Heart left ventricle (tissue), 16 donors: ENCODE measurements around the gene KRTAP3-3. TPM values are rescaled to one million over a fixed set of nuclear protein-coding genes. Genes with fewer than 3 reads are reported as not detected.

ENCODE experiments used
- ATAC-seq, 4 donors: fragments of 200-7000 bp; cut with Tn5 transposase; one replicate each; pipeline ENCODE4 v1.9.1; 2020 to 2022; ENCODE audit warnings: moderate library complexity in 4 of 4, mild to moderate bottlenecking in 3 of 4, moderate number of reproducible peaks in 1 of 4
- DNase-seq, 5 donors: peaks; one replicate each; pipeline ENCODE4 v3.0.0-alpha.2; 2020
- H3K27ac ChIP-seq, 12 donors: fragments of 200-600 bp; sonication (generic) in 4 of 12; one replicate each; pipeline versions ENCODE4 v1.5.0 to v1.8.0; 2016 to 2022; ENCODE audit warnings: mild to moderate bottlenecking in 2 of 12
- H3K27me3 ChIP-seq, 9 donors: fragments of 200-600 bp; sonication (generic) in 2 of 9; one replicate each; pipeline versions ENCODE4 v1.5.1 to v1.8.0; 2016 to 2022; ENCODE audit warnings: mild to moderate bottlenecking in 3 of 9
- H3K36me3 ChIP-seq, 9 donors: fragments of 200-600 bp; sonication (generic) in 2 of 9; one replicate each; pipeline versions ENCODE4 v1.5.0 to v1.8.0; 2018 to 2022; ENCODE audit warnings: mild to moderate bottlenecking in 2 of 9
- H3K4me1 ChIP-seq, 12 donors: fragments of 200-600 bp; sonication (generic) in 4 of 12; one replicate each; pipeline versions ENCODE4 v1.5.0 to v1.8.0; 2016 to 2022; ENCODE audit warnings: mild to moderate bottlenecking in 3 of 12
- H3K4me3 ChIP-seq, 12 donors: fragments of 200-600 bp; sonication (generic) in 4 of 12; one replicate each; pipeline versions ENCODE4 v1.5.0 to v1.8.0; 2017 to 2022; ENCODE audit warnings: mild to moderate bottlenecking in 9 of 12, moderate library complexity in 4 of 12
- H3K9me3 ChIP-seq, 12 donors: fragments of 200-600 bp; sonication (generic) in 4 of 12; one replicate each; pipeline versions ENCODE4 v1.5.0 to v1.8.0; 2016 to 2022; ENCODE audit warnings: mild to moderate bottlenecking in 1 of 12
- POLR2A ChIP-seq, 2 donors: fragments of 450-650 bp; IDR thresholded peaks; one replicate each; pipeline ENCODE4 v1.6.1; 2017; ENCODE audit warnings: antibody characterized with exemption in 2 of 2, mild to moderate bottlenecking in 2 of 2, moderate library complexity in 2 of 2
- WGBS, 4 donors: extraction: QIAGEN DNeasy Blood & Tissue Kit in 2 of 4; methylation state at CpG; one replicate each; pipeline versions ENCODE4 v1.1.5 to v1.1.7; 2013 to 2018; 5-methylcytosine and 5-hydroxymethylcytosine counted together
- intact Hi-C, 10 donors: fragments of 100-400 bp; cut with DNase I; formaldehyde crosslinking; loops; one replicate each; pipeline versions ENCODE4 v1.11.1 to v1.14.2; 2022
- polyA plus RNA-seq, 2 donors: library from polyadenylated mRNA; stranded (reverse); fragments of 200-250 nt; gene quantifications; one replicate each; pipeline ENCODE4 v1.2.3, GENCODE V29; 2013
- total RNA-seq, 9 donors: library from RNA; depleted of rRNA in 2 of 9; stranded (reverse); fragments of >200 nt in 2 of 9; fragmentation: NEBNext Ultra II Directional in 3 of 9; extraction: Animal tissue kit (Norgen Biotek cat#: 25700) in 3 of 9; gene quantifications; one replicate each; pipeline versions ENCODE4 v1.1.0 to v1.2.4, GENCODE V29; 2016 to 2023
- TF ChIP-seq, protein P1 (sequence below), 12 donors: fragments of 200-600 bp; sonication (generic) in 4 of 12; IDR thresholded peaks; one replicate each; pipeline versions ENCODE4 v1.5.0 to v1.8.0; 2018 to 2022; ENCODE audit warnings: antibody characterized with exemption in 12 of 12, mild to moderate bottlenecking in 5 of 12
- donor health status: ischemic (EF 13 %, LVEDD 7.1; RV severe dilation, severe dysfunction).
- donor health status: healthy with polysubstance abuse.
- donor health status: DM: no; HTN: yes; CAD: no.
- donor health status: DM: no; HTN: no; CAD: no.
- donor health status: ischemic (EF 25% LVEDD 6.9; RV normal size, moderate dysfunction).
- donor health status: ischemic (EF 25% LVEDD 5.7; RV mildly dilated, moderate dysfunction).
- donor health status: healthy.
- donor health status: DM: yes; HTN: yes; CAD: no.
- donor health status: ischemic (EF 35%, LVEDD 5.7; RV mildly dilated, moderate dysfunction).
- donor health status: nonischemic (EF 11% LVEDD 7.7; RV severe dilation, severe dysfunction).
- donor health status: DM: yes; HTN: yes; CAD: no.
- donor health status: PGD.
- donor health status: ischemic (EF 29% LVEDD 5.4; RV normal size, mild dysfunction).
- donor health status: nonischemic (EF 23%, LVEDD 6.1; RV moderate dilation, normal function).

The KRTAP3-3 gene
- total and polyA plus RNA-seq, 11 donors: not detected

DNA sequence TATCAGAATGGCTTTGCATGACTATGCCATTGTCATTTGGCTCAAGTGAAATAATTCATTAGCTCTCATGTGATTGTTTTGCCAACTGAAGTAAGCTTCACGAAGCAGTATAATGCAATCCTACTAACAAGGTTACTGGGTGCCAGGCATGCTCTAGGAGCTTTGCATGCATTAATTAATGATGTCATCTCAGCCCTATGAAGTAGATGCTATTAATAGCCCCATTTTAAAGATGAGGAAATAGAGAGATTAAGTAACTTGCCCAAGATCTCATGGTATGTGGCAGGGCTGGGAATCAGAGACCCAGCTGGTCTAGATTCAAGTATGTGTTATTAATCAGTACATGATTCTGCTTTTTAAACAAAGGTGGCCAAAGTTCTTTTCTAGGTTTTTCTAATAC lies 41.3 kb downstream of the KRTAP3-3 start:
- intact Hi-C loops: no loop called here
- DNase-seq: no peak
- Histone ChIP-seq H3K36me3 (no peaks in the 10 kb centered on the region), H3K27me3 (peaks cover 0 to 43% (median 15%) of the 10 kb centered on the region in 9 donors), H3K9me3 (no peaks in the 10 kb centered on the region), H3K4me1 (no peaks in the 10 kb centered on the region), H3K4me3 (no peak overlapping the region), H3K27ac (no peak overlapping the region)
- TF ChIP-seq, protein P1, sequence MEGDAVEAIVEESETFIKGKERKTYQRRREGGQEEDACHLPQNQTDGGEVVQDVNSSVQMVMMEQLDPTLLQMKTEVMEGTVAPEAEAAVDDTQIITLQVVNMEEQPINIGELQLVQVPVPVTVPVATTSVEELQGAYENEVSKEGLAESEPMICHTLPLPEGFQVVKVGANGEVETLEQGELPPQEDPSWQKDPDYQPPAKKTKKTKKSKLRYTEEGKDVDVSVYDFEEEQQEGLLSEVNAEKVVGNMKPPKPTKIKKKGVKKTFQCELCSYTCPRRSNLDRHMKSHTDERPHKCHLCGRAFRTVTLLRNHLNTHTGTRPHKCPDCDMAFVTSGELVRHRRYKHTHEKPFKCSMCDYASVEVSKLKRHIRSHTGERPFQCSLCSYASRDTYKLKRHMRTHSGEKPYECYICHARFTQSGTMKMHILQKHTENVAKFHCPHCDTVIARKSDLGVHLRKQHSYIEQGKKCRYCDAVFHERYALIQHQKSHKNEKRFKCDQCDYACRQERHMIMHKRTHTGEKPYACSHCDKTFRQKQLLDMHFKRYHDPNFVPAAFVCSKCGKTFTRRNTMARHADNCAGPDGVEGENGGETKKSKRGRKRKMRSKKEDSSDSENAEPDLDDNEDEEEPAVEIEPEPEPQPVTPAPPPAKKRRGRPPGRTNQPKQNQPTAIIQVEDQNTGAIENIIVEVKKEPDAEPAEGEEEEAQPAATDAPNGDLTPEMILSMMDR (IDR thresholded peaks at IDR 0.05): no peak
- no peak for TF ChIP-seq POLR2A (IDR thresholded peaks at IDR 0.05)
- 65 to 75% (median 72%) methylated on average over 1 of the region's 1 CpG for WGBS, 4 donors
- no peak for ATAC-seq

- Histone ChIP-seq H3K27me3 (peaks cover 0 to 47% (median 16%) of the 10 kb centered on the region in 9 donors), H3K36me3 (no peaks in the 10 kb centered on the region), H3K27ac (no peak overlapping the region), H3K4me3 (no peak overlapping the region), H3K4me1 (no peaks in the 10 kb centered on the region), H3K9me3 (no peaks in the 10 kb centered on the region)
- no peak for ATAC-seq
- intact Hi-C loops: no loop called here
- no peak for DNase-seq
- TF ChIP-seq, protein P1 (IDR thresholded peaks at IDR 0.05): no peak
- no peak for TF ChIP-seq POLR2A (IDR thresholded peaks at IDR 0.05)
- 57 to 72% (median 71%) methylated on average over 2 of the region's 2 CpGs for WGBS, 4 donors
These were observed 41.8 kb downstream of the KRTAP3-3 start for GRCh38 chr17:40952154-40952553.

DNA sequence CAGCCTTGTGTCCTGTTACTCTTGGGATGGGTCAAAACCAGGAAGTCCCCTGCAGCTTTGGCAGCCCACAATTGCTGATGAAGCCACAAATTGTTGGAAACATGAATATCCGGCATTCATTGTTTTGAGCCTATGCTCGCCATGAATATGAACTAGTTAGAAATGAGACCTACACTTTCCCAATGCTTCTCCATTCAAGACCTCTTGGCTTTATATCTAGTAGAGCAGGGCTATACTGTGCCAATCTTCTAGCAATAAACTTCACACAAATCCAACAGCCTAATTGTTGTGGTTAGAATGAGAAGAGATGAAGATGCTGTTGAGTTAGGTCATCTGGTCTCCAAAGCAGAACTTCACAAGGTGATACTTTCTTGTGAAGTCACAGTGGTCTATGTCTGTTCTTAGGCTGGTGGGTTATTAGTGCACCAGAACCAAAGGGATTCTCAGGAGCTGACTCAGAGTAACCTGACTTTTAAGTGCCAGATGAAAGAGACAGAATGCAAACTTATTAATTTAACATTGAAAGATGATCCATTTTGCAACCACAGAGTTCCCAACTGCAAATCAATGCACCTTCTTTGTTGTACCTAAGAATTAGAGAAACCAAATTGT lies 42.8 kb downstream of the KRTAP3-3 start:
- TF ChIP-seq, protein P1 (IDR thresholded peaks at IDR 0.05): no peak
- TF ChIP-seq POLR2A (IDR thresholded peaks at IDR 0.05): no peak
- peaks cover 0 to 51% (median 16%) of the 10 kb centered on the region in 9 donors for H3K27me3 ChIP-seq
- no peaks in the 10 kb centered on the region for H3K36me3 ChIP-seq
- no peak overlapping the region for H3K27ac ChIP-seq
- no peak for DNase-seq
- H3K9me3 ChIP-seq: no peaks in the 10 kb centered on the region
- no peak overlapping the region for H3K4me3 ChIP-seq
- ATAC-seq: no peak
- H3K4me1 ChIP-seq: no peaks in the 10 kb centered on the region
- WGBS, 4 donors: 93 to 98% (median 96%) methylated on average over 2 of the region's 2 CpGs
- intact Hi-C loops: no loop called here

DNA sequence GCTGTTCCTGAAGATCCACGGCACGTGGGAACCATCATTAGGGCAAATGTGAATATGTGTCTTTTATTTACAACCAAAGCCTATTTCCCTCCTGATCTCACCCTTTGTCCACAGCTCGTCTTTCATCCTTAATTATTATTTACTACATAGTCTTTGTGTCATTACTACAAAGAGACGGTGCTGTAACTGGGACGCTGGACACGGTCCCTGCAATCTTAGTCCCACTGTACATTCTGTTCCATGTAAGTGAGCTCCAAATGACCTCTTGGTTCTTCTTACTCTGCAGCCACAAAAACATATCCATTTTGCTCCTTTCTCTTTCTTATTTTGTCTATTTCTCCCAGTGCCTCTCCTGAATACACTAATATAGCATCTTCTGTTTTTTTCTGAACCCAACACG lies 43.8 kb downstream of the KRTAP3-3 start:
- no peak overlapping the region for H3K27ac ChIP-seq
- ATAC-seq: no peak
- intact Hi-C loops: no loop called here
- no peaks in the 10 kb centered on the region for H3K9me3 ChIP-seq
- no peak for TF ChIP-seq POLR2A (IDR thresholded peaks at IDR 0.05)
- TF ChIP-seq, protein P1 (IDR thresholded peaks at IDR 0.05): no peak
- no peak overlapping the region for H3K4me3 ChIP-seq
- DNase-seq: no peak
- peaks cover 0 to 52% (median 16%) of the 10 kb centered on the region in 9 donors for H3K27me3 ChIP-seq
- H3K4me1 ChIP-seq: no peaks in the 10 kb centered on the region
- H3K36me3 ChIP-seq: no peaks in the 10 kb centered on the region
- WGBS, 4 donors: 80 to 87% (median 85%) methylated on average over 7 of the region's 7 CpGs
